Subcutaneous adipose tissue (tissue), 4 donors: ENCODE data around the gene ZDHHC11. TPM values are rescaled to one million over a fixed set of nuclear protein-coding genes. Genes with fewer than 3 reads are reported as not detected.

ENCODE experiments used
- total RNA-seq, 4 donors: library from RNA; depleted of rRNA; stranded (reverse); fragments of >200 nt; gene quantifications; one replicate each; pipeline ENCODE4 v1.1.0, GENCODE V29; 2016
- TF ChIP-seq, protein P1 (sequence below): fragments of 450-650 bp; IDR thresholded peaks from one replicate; pipeline ENCODE4 v1.5.1; 2016; ENCODE audit warnings: low read depth, mild to moderate bottlenecking, control low read depth, antibody characterized with exemption, moderate library complexity

The ZDHHC11 gene
- total RNA-seq, 4 donors from 2014 or later, result 0.88 to 4.5 (median 1.3) TPM

- TF ChIP-seq, protein P1, sequence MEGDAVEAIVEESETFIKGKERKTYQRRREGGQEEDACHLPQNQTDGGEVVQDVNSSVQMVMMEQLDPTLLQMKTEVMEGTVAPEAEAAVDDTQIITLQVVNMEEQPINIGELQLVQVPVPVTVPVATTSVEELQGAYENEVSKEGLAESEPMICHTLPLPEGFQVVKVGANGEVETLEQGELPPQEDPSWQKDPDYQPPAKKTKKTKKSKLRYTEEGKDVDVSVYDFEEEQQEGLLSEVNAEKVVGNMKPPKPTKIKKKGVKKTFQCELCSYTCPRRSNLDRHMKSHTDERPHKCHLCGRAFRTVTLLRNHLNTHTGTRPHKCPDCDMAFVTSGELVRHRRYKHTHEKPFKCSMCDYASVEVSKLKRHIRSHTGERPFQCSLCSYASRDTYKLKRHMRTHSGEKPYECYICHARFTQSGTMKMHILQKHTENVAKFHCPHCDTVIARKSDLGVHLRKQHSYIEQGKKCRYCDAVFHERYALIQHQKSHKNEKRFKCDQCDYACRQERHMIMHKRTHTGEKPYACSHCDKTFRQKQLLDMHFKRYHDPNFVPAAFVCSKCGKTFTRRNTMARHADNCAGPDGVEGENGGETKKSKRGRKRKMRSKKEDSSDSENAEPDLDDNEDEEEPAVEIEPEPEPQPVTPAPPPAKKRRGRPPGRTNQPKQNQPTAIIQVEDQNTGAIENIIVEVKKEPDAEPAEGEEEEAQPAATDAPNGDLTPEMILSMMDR, result no peak
Observed at GRCh38 chr5:757931-758697, 92.7 kb downstream of the ZDHHC11 start.

- TF ChIP-seq, protein P1, result no peak
Observed at GRCh38 chr5:757346-757930, 93.3 kb downstream of the ZDHHC11 start.

GRCh38 chr5:756865-757345 lies 93.9 kb downstream of the ZDHHC11 start:
- TF ChIP-seq, protein P1, result no peak

GRCh38 chr5:756171-756570 lies 94.6 kb downstream of the ZDHHC11 start:
- TF ChIP-seq, protein P1, result no peak

- TF ChIP-seq, protein P1, result no peak
Observed at GRCh38 chr5:751496-751895, 99.3 kb downstream of the ZDHHC11 start.

DNA sequence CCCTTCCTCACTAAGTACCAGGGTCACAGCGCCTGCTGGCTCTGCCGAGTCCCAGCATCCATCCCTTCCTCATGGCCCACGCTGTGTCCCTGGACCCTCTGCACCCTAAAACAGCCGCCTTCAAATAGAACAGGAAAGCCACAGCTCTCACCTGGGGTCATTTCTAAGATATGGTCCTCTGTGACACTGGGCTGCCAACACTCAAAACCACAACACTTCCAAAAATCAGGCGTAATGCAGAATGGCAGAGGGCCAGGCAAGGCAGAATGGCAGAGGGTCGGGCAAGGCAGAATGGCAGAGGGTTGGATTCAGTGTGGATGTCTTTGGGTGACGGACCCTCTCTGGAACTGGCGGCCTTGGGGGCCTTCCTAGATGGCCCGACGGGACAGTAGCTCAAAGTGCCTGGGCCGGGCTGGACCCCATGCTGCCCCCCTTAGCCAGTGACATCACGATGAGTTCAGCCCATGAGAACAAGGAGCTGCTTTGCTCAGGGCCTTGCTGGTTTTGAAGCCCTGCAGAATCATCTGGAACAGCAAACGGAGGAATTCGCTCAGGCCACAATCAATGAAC lies 101.6 kb downstream of the ZDHHC11 start:
- TF ChIP-seq, protein P1, result no peak

- TF ChIP-seq, protein P1, result no peak
Observed at GRCh38 chr5:746258-746761, 104.5 kb downstream of the ZDHHC11 start.
